Neural cell (in vitro differentiated cells): ENCODE measurements around the gene SAV1. TPM values are rescaled to one million over a fixed set of nuclear protein-coding genes. Genes with fewer than 3 reads are reported as not detected.

Experiments
- H2AFZ ChIP-seq: fragments of 200-600, 300-800 bp; sonication (generic), shearing (Covaris generic); 2 replicates; pipeline ENCODE4 v1.6.0; 2014; ENCODE audit warnings: low read depth, mild to moderate bottlenecking, antibody characterized with exemption, low read length, moderate library complexity
- H3F3A ChIP-seq: fragments of 200-600 bp; shearing (Covaris generic); 2 replicates; pipeline ENCODE4 v1.6.1; 2016; ENCODE audit warnings: mild to moderate bottlenecking, moderate library complexity, mixed read lengths, antibody characterized with exemption, low read length; ENCODE audit not compliant: insufficient read depth, poor library complexity, severe bottlenecking
- H3K27ac ChIP-seq: fragments of 200-600, 300-800 bp; sonication (generic), shearing (Covaris generic); 2 replicates; pipeline ENCODE4 v1.5.1; 2014; ENCODE audit warnings: mild to moderate bottlenecking, low read length, moderate library complexity
- H3K27me3 ChIP-seq: fragments of 300-800, 200-600 bp; sonication (generic), shearing (Covaris generic); 2 replicates; pipeline ENCODE4 v1.6.0; 2014; ENCODE audit warnings: mild to moderate bottlenecking, low read depth, low read length, moderate library complexity; ENCODE audit not compliant: insufficient read depth
- H3K36me3 ChIP-seq: fragments of 300-800, 200-600 bp; sonication (generic), shearing (Covaris generic); 2 replicates; pipeline ENCODE4 v1.5.1; 2014; ENCODE audit warnings: mild to moderate bottlenecking, antibody characterized with exemption, low read length, moderate library complexity; ENCODE audit not compliant: insufficient read depth
- H3K4me2 ChIP-seq: fragments of 300-800, 200-600 bp; sonication (generic), shearing (Covaris generic); 2 replicates; pipeline ENCODE4 v1.6.0; 2014; ENCODE audit warnings: mild to moderate bottlenecking, low read length
- H3K4me3 ChIP-seq: fragments of 300-800, 200-600 bp; sonication (generic), shearing (Covaris generic); 2 replicates; pipeline ENCODE4 v1.5.1; 2014; ENCODE audit warnings: mild to moderate bottlenecking, low read length, moderate library complexity
- H3K79me2 ChIP-seq: fragments of 200-600 bp; shearing (Covaris generic); replicated peaks from 2 replicates; pipeline ENCODE4 v1.6.0; 2014; ENCODE audit warnings: mild to moderate bottlenecking, low read length, moderate library complexity; ENCODE audit not compliant: insufficient read depth
- H3K9ac ChIP-seq: fragments of 300-800, 200-600 bp; sonication (generic), shearing (Covaris generic); 2 replicates; pipeline ENCODE4 v1.6.1; 2016; ENCODE audit warnings: mild to moderate bottlenecking, low read length, mixed read lengths
- H3K9me2 ChIP-seq: fragments of 200-600 bp; shearing (Covaris generic); 2 replicates; pipeline ENCODE4 v1.6.1; 2016; ENCODE audit warnings: mild to moderate bottlenecking, low read length, mixed read lengths; ENCODE audit not compliant: insufficient read depth
- H3K9me3 ChIP-seq: fragments of 200-600, 300-800 bp; sonication (generic), shearing (Covaris generic); 2 replicates; pipeline ENCODE4 v1.6.1; 2016; ENCODE audit warnings: mild to moderate bottlenecking, mixed run types, low read length, moderate library complexity, mixed read lengths
- H4K20me1 ChIP-seq: fragments of 200-600 bp; shearing (Covaris generic); 2 replicates; pipeline ENCODE4 v1.6.1; 2016; ENCODE audit warnings: mild to moderate bottlenecking, mixed run types; ENCODE audit not compliant: insufficient read depth
- EP300 ChIP-seq: fragments of 450-650 bp; conservative IDR thresholded peaks from 2 replicates; pipeline ENCODE4 v1.6.1; 2014; ENCODE audit warnings: antibody characterized with exemption, mild to moderate bottlenecking, moderate library complexity; ENCODE audit not compliant: poor library complexity, severe bottlenecking
- EZH2 ChIP-seq: fragments of 200-600, 300-800 bp; shearing (Covaris generic), sonication (generic); IDR thresholded peaks from 2 replicates; pipeline ENCODE4 v1.6.1; 2014; ENCODE audit warnings: antibody characterized with exemption, low read length, borderline replicate concordance, mild to moderate bottlenecking; ENCODE audit not compliant: insufficient read depth, poor library complexity, severe bottlenecking
- MXI1 ChIP-seq: fragments of 450-650 bp; conservative IDR thresholded peaks from 2 replicates; pipeline ENCODE4 v1.6.1; 2014; ENCODE audit warnings: antibody characterized with exemption, mild to moderate bottlenecking; ENCODE audit not compliant: poor library complexity, severe bottlenecking
- POLR2AphosphoS5 ChIP-seq: IDR thresholded peaks from 2 replicates; pipeline ENCODE4 v1.6.1; 2012
- RAD21 ChIP-seq: fragments of 450-650 bp; conservative IDR thresholded peaks from 2 replicates; pipeline ENCODE4 v1.6.1; 2014; ENCODE audit warnings: antibody characterized with exemption, mild to moderate bottlenecking, moderate library complexity
- SMC3 ChIP-seq: fragments of 450-650 bp; conservative IDR thresholded peaks from 2 replicates; pipeline ENCODE4 v1.6.1; 2014; ENCODE audit warnings: antibody characterized with exemption, mild to moderate bottlenecking, moderate library complexity; ENCODE audit not compliant: poor library complexity
- TAF1 ChIP-seq: IDR thresholded peaks from 2 replicates; pipeline ENCODE4 v1.6.1; 2012; ENCODE audit warnings: low read depth
- polyA plus RNA-seq: library from polyadenylated mRNA; depleted of rRNA; stranded (reverse); fragments of >200 nt; gene quantifications from 2 replicates; pipeline ENCODE4 v1.2.3, GENCODE V29; 2014
- TF ChIP-seq, protein P1 (sequence below): IDR thresholded peaks from 2 replicates; pipeline ENCODE4 v1.6.1; 2012; ENCODE audit warnings: borderline replicate concordance
- TF ChIP-seq, protein P2 (sequence below): fragments of 450-650 bp; IDR thresholded peaks from 2 replicates; pipeline ENCODE4 v1.5.1; 2014; ENCODE audit warnings: antibody characterized with exemption, mild to moderate bottlenecking, moderate library complexity; ENCODE audit not compliant: poor library complexity, severe bottlenecking

Gene SAV1
- polyA plus RNA-seq, 1 donor from 2014 or later: 4.9 TPM

DNA sequence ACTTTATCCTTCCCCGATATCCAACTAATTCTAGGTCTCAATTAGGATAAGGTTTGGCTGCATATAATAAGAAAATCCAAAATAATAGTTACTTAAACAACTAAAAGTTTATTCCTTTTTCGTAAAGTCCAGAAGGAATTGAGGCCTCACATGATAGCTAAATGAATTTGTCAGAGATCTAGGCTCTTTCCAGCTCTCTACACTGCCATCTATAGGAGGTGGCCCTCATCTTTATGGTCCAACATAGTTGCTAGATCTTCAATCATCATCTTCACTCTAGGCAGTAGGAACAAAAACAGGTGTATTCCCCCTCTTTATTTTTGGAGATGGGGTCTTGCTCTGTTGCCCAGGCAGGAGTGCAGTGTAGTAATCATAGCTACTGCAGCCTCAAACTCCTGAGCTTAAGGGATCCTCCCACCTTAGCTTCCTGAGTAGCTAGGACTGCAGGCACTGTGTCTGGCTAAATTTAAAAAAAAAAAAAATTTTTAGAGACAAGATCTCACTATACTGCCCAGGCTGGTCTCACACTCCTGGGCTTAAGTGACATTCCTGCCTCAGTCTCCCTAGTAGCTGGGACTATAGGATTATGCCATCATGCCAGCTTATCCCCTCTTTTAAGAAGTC lies 46.5 kb upstream of the SAV1 start:
- no peaks in the 10 kb centered on the region for H3K36me3 ChIP-seq
- H4K20me1 ChIP-seq: no peaks in the 10 kb centered on the region
- H3K4me3 ChIP-seq: no peak overlapping the region
- no peak overlapping the region for H2AFZ ChIP-seq
- H3K27me3 ChIP-seq: no peaks in the 10 kb centered on the region
- no peaks in the 10 kb centered on the region for H3F3A ChIP-seq
- TF ChIP-seq EZH2 (no peak), MXI1 (no peak), TAF1 (no peak), EP300 (no peak), SMC3 (no peak), RAD21 (no peak), POLR2AphosphoS5 (no peak)
- TF ChIP-seq, protein P1, sequence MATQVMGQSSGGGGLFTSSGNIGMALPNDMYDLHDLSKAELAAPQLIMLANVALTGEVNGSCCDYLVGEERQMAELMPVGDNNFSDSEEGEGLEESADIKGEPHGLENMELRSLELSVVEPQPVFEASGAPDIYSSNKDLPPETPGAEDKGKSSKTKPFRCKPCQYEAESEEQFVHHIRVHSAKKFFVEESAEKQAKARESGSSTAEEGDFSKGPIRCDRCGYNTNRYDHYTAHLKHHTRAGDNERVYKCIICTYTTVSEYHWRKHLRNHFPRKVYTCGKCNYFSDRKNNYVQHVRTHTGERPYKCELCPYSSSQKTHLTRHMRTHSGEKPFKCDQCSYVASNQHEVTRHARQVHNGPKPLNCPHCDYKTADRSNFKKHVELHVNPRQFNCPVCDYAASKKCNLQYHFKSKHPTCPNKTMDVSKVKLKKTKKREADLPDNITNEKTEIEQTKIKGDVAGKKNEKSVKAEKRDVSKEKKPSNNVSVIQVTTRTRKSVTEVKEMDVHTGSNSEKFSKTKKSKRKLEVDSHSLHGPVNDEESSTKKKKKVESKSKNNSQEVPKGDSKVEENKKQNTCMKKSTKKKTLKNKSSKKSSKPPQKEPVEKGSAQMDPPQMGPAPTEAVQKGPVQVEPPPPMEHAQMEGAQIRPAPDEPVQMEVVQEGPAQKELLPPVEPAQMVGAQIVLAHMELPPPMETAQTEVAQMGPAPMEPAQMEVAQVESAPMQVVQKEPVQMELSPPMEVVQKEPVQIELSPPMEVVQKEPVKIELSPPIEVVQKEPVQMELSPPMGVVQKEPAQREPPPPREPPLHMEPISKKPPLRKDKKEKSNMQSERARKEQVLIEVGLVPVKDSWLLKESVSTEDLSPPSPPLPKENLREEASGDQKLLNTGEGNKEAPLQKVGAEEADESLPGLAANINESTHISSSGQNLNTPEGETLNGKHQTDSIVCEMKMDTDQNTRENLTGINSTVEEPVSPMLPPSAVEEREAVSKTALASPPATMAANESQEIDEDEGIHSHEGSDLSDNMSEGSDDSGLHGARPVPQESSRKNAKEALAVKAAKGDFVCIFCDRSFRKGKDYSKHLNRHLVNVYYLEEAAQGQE: no peak
- TF ChIP-seq, protein P2, sequence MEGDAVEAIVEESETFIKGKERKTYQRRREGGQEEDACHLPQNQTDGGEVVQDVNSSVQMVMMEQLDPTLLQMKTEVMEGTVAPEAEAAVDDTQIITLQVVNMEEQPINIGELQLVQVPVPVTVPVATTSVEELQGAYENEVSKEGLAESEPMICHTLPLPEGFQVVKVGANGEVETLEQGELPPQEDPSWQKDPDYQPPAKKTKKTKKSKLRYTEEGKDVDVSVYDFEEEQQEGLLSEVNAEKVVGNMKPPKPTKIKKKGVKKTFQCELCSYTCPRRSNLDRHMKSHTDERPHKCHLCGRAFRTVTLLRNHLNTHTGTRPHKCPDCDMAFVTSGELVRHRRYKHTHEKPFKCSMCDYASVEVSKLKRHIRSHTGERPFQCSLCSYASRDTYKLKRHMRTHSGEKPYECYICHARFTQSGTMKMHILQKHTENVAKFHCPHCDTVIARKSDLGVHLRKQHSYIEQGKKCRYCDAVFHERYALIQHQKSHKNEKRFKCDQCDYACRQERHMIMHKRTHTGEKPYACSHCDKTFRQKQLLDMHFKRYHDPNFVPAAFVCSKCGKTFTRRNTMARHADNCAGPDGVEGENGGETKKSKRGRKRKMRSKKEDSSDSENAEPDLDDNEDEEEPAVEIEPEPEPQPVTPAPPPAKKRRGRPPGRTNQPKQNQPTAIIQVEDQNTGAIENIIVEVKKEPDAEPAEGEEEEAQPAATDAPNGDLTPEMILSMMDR: no peak
- H3K79me2 ChIP-seq: no peaks in the 10 kb centered on the region
- no peaks in the 10 kb centered on the region for H3K9me3 ChIP-seq
- no peak overlapping the region for H3K27ac ChIP-seq
- no peak overlapping the region for H3K9ac ChIP-seq
- no peaks in the 10 kb centered on the region for H3K9me2 ChIP-seq
- H3K4me2 ChIP-seq: no peak overlapping the region

DNA sequence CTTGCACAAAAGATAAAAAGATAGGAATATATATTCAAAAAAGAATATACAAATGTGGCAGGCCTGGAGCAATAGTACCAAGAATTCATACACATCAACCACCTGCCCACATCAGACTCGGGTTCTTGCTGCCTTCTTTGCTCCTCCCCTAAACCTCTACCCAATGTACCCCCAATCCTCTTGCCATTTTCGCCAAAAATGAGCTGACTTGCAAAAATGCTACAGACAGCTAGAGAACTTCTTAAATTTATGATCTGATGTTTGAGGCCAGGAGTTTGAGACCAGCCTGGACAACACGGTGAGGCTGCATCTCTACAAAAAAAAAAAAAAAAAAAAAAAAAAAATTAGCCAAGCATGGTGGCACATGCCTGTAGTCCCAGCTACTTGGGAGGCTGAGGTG lies 42.9 kb upstream of the SAV1 start:
- Histone ChIP-seq H3K27ac (no peak overlapping the region), H4K20me1 (no peaks in the 10 kb centered on the region), H3K9me2 (no peaks in the 10 kb centered on the region), H3K79me2 (no peaks in the 10 kb centered on the region), H3K4me2 (no peak overlapping the region), H3K27me3 (no peaks in the 10 kb centered on the region), H3K9ac (no peak overlapping the region), H3K9me3 (no peaks in the 10 kb centered on the region), H3K36me3 (no peaks in the 10 kb centered on the region), H2AFZ (no peak overlapping the region), H3K4me3 (no peak overlapping the region), H3F3A (no peaks in the 10 kb centered on the region)
- TF ChIP-seq, protein P1: no peak
- TF ChIP-seq, protein P2: no peak
- TF ChIP-seq EZH2: no peak
- no peak for TF ChIP-seq RAD21
- no peak for TF ChIP-seq TAF1
- TF ChIP-seq MXI1: no peak
- TF ChIP-seq EP300: no peak
- no peak for TF ChIP-seq SMC3
- TF ChIP-seq POLR2AphosphoS5: no peak
